GM19468 (cell line): ENCODE data around the gene HDAC2.
"Not testable (repeated sequence)": the region's sequence is repeated elsewhere in the genome, so short reads cannot be mapped to it uniquely, and the experiment has no call there.

Experiments used
- ATAC-seq: cut with Tn5 transposase; IDR thresholded peaks from one replicate; pipeline ENCODE4 v1.9.1; 2021; ENCODE audit warnings: mild to moderate bottlenecking, moderate library complexity, moderate number of reproducible peaks; ENCODE audit not compliant: unreplicated experiment; ENCODE audit errors: extremely low read depth

HDAC2 gene

DNA sequence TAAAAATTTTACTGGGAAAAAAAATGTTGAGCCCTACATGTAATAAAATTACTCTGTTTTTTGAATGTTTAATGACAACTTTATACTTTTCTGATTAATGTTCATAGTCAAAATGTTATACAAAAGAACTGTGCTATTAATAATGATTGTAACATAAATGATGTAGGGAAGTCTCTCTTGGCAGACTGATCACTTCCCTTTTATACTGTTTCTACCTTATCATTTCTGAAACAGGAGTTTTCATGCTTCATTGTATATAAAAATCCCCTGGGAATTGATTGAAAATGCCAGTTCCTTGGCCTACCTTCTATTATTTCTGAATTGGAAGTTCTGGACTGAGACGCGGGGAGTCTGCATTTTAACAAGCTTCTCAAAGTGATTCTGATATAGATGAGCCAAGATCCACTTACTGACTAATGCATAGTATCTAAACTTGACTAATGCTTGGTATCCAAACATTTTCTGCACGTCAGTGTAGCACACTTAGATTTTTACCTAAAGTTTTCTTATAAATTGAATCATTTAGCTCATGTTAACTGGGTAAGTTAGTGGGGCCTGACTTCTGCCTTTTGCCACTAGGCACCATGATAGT lies 7.2 kb upstream of the HDAC2 start:
- ATAC-seq = no peak

DNA sequence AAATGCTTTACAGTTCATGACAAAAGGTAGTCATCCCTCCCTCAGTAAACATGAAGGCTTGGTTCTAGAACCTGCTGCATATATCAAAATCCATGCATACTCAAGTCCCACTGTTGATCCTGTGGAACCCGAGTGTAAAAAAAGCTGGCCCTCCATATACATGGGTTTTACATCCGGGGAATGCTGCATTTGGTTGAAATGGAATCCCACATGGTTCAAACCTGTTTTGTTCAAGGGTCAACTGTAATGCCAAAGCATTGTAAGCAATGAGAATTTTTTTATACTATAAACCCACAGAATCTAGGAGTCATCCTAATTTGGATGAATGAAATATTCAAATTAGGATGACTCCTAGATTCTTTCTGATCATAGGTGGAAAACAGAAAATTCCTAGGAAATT lies 5.9 kb upstream of the HDAC2 start:
- ATAC-seq = no peak

DNA sequence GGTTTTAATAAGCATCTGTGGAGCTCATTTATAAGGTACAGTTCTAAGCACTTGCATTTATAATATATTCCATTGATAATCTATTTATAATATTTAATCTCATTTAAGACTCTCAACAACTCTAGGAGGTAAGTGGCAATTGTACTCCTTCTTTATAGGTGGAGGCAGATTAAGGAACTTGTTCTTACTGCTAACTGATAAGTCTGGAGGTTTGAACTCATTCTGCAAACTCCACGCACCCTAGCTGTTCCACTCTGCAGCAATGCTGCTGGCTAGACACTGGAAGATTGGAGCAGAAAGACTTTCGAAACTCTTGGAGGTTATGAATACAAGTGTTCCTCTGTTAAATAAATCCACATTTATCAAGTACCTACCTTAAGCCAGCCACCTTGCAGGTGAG lies 793 bp upstream of the HDAC2 start:
- no peak for ATAC-seq

DNA sequence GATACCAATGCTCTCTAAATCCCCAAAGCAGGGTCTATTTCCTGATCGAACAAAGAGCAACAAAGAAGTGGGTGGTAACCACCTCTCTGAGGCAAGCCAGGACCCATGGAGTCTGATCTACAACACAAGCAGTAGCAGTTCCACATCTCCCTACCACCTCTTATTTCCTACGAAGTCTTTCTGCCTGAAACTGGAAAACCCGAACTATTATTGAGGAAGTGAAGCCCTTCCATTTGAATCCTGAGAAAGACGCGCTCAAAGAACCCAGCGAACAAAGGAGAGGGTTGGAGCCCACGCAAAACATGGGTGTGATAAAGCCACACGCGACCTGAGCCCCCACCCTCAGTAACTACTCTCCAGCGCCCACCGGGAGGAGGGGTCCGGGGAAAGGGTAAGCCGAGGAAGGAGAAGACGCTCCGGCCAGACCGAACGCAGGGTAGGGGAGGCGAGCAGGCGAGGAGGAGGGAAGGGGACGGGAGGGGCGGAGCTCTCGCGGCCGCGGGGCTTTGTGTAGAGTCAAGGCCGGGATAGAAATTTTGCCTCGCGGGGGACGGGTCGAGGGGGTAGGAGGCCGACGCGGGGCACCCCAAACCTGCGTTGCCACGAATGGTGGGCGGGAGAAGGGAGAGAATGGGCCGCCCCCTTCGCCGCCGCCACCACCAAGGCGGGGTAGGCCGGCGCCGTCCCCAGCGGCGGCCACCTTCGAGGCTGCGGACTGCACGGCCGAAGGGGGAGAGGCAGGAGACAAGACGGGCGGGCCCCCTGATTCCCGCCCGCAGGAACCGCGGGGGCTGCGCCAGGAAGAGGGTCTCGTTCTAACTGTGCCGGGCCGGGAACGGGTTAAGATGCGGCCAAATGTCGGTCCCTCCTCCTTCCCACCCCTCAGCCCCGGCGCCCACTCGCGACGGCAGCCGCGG lies 802 bp downstream of the HDAC2 start:
- ATAC-seq = peak; percentile 8

DNA sequence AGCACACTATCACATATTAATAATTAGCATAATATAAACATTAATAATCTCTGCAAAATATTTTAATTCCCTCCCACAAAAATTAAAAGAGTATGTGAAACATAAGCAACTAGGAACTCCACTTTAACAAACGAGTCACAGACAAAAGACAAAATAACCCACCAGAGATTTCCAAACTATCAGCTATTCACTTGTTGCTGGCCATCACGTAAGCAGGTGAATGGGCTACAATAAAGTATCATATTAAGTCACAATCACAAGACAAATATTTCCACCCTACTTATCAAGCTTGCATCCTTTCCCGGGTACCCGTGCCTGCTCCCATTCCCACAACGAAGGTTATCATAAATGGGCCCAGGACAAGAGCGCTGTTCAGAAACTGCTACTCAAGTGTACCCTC lies 2.5 kb downstream of the HDAC2 start:
- ATAC-seq = no peak

DNA sequence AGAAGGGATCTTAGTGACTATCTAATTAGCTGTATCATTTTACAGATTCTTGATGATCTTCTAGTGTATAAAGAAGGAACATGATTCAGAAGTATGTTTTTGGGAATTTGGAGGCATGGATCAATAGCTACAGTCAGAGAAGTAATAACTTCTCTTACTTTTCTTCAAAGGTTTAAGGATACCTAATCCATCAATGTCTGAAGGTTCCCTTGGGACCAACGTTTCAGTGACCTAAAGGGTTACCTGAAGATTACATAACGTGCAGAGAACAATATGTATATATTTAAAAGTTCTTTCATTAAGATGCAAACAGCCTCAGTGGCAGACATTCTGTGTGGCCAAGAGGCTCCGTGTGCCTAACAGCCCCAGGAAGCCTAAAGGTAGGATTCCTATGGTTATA lies 3.2 kb downstream of the HDAC2 start:
- no peak for ATAC-seq

DNA sequence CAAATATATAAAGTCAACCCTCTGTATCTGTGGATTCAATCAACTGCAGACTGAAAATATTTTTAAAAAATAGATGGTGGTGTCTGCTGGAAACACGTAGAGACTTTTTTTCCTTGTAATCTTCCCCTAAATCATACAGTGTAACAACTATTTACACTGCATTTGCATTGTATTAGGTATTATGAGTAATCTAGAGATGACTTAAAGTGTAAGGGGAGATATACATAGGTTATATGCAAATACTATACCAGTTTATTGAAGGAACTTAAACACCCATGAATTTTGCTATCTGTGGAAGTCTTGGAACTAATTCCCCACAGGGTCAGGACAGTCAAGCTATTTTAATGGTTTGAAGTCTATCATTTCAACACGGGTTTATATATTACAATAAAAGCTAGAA lies 10.2 kb downstream of the HDAC2 start:
- ATAC-seq = no peak

DNA sequence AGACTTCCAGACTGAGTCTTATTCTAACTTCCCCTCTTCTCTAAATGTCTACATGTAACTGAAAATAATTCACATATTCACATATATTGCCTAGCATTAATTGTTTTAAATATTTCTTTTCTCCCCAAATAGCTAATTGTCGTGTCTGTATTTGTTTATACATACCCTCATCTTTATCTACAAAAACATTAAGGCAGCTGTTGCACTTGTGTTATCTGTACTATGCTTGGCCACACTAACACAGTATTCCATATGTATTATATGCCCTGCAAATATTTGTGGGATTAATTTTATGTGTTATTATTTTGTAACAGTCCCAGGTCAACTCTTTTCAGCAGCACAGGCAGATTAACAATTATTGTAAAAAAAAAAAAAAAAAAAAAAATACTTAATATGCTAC lies 11.7 kb downstream of the HDAC2 start:
- ATAC-seq = no peak

DNA sequence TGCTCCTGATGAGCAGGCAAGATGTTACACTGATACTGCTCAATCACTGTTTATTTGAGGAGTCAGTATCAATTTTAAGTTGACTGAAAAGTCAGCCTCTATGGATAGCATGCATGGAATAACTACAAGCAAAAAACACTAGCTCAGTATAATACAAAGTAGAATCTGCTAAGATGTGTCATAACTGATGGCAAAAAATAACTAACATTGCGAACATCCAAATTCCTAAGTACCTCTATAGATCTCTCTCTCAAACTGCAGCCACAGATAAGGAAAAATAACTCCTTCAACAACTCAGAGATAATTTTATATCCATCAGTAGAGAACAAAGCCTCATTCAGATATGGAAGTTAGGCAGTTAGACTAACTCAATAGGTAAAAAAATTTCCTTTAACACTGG lies 16.3 kb downstream of the HDAC2 start:
- ATAC-seq = no peak

DNA sequence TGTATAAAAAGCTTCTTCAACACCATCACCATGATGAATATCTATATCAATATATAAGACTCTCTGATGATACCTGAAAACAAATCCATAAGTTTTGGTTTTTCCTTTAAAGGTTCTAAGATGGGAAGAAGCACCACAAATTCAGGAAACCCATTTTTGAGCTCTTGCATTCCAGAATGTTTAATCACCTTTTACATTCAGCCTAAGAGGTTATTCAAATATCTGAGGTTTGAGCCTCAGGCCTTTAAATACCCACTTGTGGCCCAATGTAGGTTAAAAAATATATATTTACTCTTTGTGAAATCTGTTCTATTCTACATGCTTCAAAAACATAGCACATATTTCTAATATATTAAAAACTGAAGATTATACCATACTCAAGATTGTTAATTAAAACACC lies 17.6 kb downstream of the HDAC2 start:
- no peak for ATAC-seq

DNA sequence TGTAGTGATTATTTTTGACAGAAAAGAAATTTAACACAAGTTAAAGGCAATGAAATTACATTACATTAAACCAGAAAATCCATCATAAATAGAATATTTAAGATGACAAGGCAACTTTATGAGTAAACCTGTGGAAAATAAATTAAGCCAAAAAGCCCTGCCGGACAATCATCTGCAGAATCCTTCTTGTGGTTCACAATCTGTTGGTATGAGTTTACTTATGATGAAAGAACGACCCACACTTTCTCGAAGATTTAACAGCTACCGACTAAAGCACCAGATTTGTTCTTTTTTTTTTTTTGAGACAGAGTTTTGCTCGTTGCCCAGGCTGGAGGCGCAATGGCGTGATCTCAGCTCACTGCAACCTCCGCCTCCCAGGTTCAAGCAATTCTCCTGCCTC lies 21.4 kb downstream of the HDAC2 start:
- ATAC-seq = no peak

DNA sequence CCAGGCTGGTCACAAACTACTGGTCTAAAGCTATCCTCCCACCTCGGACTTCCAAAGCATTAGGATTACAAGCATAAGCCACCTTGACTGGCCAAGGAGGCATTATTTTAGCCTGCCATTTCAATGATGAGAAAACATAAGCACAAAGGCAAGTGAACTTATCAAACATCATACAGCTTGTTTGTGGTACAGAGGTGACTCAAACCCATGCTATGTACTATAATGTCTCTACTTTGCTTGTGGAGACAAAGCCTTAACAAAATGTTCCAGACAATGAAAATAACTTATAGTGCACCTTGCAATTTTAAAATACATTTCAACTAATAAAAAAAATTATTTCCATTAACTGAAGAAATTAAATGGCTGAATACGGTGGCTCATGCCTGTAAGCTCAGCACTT lies 26.2 kb downstream of the HDAC2 start:
- ATAC-seq = no peak

DNA sequence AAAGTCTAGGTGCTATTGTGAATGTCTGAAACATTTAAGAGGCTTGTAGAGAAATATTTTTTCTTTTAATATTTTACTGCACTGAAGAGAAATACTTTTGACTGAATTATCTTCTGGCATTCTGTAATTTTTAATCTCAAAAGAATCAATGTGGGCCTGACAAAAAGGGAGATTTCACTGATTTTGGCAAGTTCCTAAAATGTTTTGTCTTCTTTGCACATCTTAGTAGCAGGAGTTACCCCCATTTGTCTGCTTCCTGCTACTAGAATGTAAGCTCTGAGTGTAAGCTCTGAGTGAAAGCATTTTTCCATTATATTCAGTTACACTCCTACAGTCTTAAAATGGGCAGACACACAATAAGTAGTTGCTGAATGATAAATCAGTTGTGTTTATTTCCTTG lies 31.1 kb downstream of the HDAC2 start:
- ATAC-seq = no peak

DNA sequence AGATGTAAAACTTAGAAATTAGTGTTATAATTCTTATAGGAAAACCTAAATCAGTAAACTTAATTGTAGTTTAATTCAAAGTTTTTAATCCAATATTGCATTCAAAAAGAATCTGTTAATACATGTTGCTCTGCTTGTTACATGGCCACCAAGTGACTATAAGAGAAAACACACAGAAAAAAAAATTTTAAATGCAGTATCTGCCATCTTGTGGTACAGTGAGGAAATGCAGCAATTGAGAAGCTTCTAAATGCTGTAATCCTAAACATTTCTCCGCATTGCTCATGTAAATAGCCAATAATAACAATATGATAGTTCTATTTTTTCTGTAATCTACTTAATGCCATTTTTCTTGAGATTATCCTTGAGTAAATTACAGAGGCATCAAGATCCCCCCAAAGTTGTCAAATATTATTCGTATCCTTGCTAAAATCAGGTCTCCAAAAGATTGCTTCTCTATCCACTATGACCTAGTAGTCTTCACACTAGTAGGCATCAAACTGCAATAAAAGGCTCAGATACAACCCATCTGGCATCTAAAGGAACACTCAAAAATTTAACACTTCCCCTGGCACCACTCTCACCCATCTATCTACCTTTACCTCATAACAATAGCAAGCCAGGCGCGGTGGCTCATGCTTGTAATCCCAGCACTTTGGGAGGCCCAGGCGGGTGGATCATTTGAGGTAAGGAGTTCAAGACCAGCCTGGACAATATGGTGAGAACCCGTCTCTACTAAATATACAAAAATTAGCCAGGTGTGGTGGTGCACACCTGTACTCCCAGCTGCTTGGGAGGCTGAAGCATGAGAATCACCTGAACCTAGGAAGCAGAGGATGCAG lies 34.6 kb downstream of the HDAC2 start:
- ATAC-seq = peak; percentile 91

DNA sequence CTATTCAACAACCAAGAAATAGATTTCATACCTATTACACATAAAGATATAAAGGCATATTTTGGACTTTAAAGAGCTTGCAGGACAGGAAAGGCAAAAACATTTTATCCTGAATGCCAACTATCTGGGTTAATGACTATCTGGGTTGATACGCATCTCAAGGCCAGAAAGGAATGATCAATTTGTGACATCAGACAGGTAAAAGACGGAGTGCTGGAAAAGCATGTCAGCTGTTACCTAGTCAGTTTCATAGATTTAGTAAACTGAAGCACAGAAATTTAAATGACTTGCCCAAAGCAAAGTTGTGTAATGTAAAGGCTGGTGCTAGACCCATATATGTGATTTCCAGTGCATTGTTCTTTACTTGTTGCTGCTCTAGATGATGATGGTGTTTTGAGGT lies 36.8 kb downstream of the HDAC2 start:
- no peak for ATAC-seq

DNA sequence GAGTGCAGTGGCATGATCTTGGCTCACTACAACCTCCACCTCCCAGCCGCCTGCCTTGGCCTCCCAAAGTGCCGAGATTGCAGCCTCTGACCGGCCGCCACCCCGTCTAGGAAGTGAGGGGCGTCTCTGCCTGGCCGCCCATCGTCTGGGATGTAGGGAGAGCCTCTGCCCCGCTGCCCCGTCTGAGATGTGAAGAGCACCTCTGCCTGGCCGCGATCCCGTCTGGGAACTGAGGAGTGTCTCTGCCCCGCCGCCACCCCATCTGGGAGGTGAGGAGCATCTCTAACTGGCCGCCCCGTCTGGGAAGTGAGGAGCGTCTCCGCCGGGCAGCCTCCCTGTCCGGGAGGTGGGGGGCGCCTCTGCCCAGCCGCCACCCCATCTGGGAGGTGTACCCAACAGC lies 39.0 kb downstream of the HDAC2 start:
- not testable (repeated sequence) for ATAC-seq

DNA sequence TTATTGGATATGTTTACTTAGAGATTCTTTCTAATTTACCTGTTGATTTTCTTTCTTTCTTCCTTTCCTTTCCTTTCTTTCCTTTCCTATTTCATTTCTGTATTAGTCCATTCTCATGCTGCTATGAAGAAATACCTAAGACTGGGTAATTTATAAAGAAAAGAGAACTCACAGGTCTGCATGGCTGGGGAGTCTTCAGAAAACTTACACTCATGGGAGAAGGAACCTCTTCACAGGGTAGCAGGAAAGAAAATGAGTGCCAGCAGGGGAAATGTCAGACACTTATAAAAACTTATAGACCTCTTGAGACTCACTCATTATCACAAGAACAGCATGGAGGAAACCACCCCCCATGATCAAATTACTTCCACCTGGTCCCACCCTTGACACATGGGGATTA lies 40.8 kb downstream of the HDAC2 start:
- no peak for ATAC-seq

DNA sequence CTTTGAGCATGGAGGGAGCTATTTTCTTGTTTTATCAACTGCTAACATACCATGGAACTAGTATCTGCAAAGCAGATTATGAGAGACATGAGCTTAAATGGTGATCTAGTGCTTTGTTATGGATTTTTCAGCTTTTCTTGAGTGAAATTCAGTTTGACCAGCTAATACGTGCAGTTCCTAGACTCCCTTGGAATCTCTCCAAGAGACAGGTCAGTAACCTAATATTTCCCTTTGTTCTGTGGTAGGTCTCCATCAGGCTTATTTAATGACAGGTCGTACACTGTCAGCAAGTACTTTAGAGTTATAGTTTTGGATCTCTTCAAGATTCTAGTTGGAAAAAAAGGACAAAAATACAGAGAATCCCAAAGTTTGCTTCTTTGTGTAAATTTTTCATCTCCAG lies 43.9 kb downstream of the HDAC2 start:
- no peak for ATAC-seq

DNA sequence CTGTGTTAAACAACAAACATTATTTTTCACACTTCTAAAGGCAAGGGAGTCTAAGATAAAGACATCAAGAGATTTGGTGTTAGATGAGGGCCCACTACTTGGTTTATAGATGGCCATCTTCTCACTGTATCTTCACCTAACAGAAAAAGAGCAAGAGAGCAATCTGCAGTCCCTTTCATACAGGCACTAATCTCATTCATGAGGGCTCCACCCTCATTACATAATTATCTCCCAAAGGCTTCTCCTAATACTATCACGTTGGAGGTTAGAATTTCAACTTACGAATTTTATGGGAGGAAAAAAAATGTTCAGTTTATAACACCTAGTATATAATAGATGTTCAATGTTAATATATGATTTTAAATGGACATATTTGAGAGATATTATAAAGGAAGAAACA lies 45.6 kb downstream of the HDAC2 start:
- no peak for ATAC-seq

DNA sequence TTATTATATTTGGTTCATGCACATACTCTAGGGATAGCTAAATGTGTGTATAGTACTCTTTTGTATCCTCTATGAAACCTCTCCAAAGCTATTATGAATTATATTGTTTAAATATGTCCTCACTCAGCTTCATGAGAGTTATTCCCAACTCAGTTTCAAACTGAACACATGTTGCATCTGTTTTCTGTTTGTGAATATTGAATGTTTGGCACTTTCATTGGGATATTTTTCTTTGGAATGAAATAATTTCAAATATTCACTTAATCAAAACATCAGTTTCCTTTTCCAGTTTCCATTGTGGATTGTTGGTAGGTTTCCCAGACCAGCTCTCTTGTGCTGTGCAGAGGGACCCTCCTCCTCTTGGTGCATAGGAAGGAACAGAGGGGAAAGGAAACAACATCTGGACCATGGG lies 46.6 kb downstream of the HDAC2 start:
- no peak for ATAC-seq

DNA sequence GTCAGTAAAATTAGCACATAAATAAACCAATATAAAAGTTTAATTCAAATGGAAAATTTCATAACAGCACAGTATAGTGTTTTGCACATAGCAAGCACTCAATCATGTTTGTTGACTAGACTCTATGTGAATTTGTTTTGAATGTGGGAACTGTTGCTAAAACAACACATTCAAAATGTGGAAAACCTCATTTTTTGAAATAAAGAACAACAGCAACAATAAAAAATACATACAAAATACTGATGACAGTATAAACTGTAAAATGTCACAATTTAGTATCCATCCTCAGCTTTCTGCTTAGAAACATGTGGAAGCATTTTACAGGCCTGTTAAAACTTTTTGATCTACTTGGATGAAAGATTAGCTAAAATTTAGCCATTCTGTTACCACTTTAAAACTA lies 47.4 kb downstream of the HDAC2 start:
- ATAC-seq = no peak
